Loucy (cell line): ENCODE results near the gene ST3GAL2.

Source experiments
- H2AFZ ChIP-seq: fragments of 200-600 bp; sonication (generic); 2 replicates; pipeline ENCODE4 v1.6.0; 2016; ENCODE audit warnings: antibody characterized with exemption, mild to moderate bottlenecking, low read length, moderate library complexity
- H3F3A ChIP-seq: fragments of 200-600 bp; 2 replicates; pipeline ENCODE4 v1.6.0; 2016; ENCODE audit warnings: antibody characterized with exemption, low read depth, mild to moderate bottlenecking
- H3K27me3 ChIP-seq: fragments of 200-600 bp; sonication (generic); 2 replicates; pipeline ENCODE4 v1.6.1; 2014; ENCODE audit warnings: low read length, mild to moderate bottlenecking; ENCODE audit not compliant: insufficient read depth, poor library complexity, severe bottlenecking
- H3K36me3 ChIP-seq: fragments of 200-600 bp; sonication (generic); 2 replicates; pipeline ENCODE4 v1.6.1; 2016; ENCODE audit warnings: low read length; ENCODE audit not compliant: insufficient read depth
- H3K4me1 ChIP-seq: fragments of 200-600 bp; sonication (generic); 2 replicates; pipeline ENCODE4 v1.5.1; 2014; ENCODE audit warnings: low read length, mild to moderate bottlenecking; ENCODE audit not compliant: insufficient read depth, poor library complexity, severe bottlenecking
- H3K4me2 ChIP-seq: fragments of 200-600 bp; sonication (generic); 2 replicates; pipeline ENCODE4 v1.6.0; 2014; ENCODE audit warnings: antibody characterized with exemption, low read length, low read depth, mild to moderate bottlenecking; ENCODE audit not compliant: poor library complexity, severe bottlenecking
- H3K4me3 ChIP-seq: fragments of 200-600 bp; sonication (generic); 2 replicates; pipeline ENCODE4 v1.5.1; 2014; ENCODE audit warnings: low read length, mild to moderate bottlenecking, mixed read lengths; ENCODE audit not compliant: poor library complexity, severe bottlenecking
- H3K79me2 ChIP-seq: fragments of 200-600 bp; sonication (generic); 2 replicates; pipeline ENCODE4 v1.6.1; 2014; ENCODE audit warnings: low read length; ENCODE audit not compliant: insufficient read depth
- H3K9ac ChIP-seq: fragments of 200-600 bp; sonication (generic); 2 replicates; pipeline ENCODE4 v1.6.0; 2014; ENCODE audit warnings: mild to moderate bottlenecking, low read depth, low read length, moderate library complexity; ENCODE audit not compliant: poor library complexity, severe bottlenecking
- H3K9me2 ChIP-seq: fragments of 200-600 bp; sonication (generic); replicated peaks from 2 replicates; pipeline ENCODE4 v1.6.1; 2016; ENCODE audit warnings: low read depth, low read length, mixed read lengths
- H3K9me3 ChIP-seq: fragments of 200-600 bp; sonication (generic); 2 replicates; pipeline ENCODE4 v1.6.1; 2014; ENCODE audit warnings: mild to moderate bottlenecking, antibody characterized with exemption, low read length, low read depth; ENCODE audit not compliant: insufficient read depth
- H4K20me1 ChIP-seq: fragments of 200-600 bp; sonication (generic); 2 replicates; pipeline ENCODE4 v1.6.0; 2014; ENCODE audit warnings: antibody characterized with exemption, low read length, mild to moderate bottlenecking; ENCODE audit not compliant: insufficient read depth, poor library complexity, severe bottlenecking
- EZH2phosphoT487 ChIP-seq: fragments of 200-600 bp; IDR thresholded peaks from 2 replicates; pipeline ENCODE4 v1.6.1; 2018; ENCODE audit warnings: antibody characterized with exemption, mild to moderate bottlenecking, moderate library complexity, borderline replicate concordance
- TF ChIP-seq, protein P1 (sequence below): fragments of 200-600 bp; sonication (generic); conservative IDR thresholded peaks from 2 replicates; pipeline ENCODE4 v1.5.1; 2014; ENCODE audit warnings: mild to moderate bottlenecking, antibody characterized with exemption, low read length

Gene ST3GAL2

DNA sequence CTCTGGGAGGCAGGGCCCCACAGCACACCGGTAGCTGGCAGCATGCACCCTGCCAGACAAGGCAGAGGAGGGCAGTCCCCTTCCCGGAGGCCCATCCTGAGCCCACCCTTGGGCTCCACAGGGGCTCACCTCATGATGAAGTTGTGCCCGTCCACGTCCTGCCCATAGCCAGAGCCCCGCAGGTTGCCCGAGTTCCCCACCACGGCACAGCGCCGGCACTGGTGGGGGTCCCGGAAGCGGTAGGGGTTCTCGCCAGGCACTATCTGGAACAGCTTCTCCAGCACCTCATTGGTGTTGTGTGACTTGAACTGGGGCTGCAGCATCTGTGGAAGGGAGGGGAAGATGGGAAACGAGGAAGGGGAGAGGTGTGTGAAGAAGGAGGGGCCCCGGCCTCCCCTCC, 44.0 kb downstream of the ST3GAL2 start:
- H3K4me1 ChIP-seq, result no peaks in the 10 kb centered on the region
- no peaks in the 10 kb centered on the region for H3K9me2 ChIP-seq
- H3K79me2 ChIP-seq, result no peaks in the 10 kb centered on the region
- H3K36me3 ChIP-seq, result peaks cover 26% of the 10 kb centered on the region; the same call in 1 of the 2 replicates
- no peak overlapping the region for H3K4me2 ChIP-seq
- H3K9ac ChIP-seq, result no peak overlapping the region
- H4K20me1 ChIP-seq, result no peaks in the 10 kb centered on the region
- no peak overlapping the region for H3K4me3 ChIP-seq
- H2AFZ ChIP-seq, result no peak overlapping the region
- TF ChIP-seq, protein P1, sequence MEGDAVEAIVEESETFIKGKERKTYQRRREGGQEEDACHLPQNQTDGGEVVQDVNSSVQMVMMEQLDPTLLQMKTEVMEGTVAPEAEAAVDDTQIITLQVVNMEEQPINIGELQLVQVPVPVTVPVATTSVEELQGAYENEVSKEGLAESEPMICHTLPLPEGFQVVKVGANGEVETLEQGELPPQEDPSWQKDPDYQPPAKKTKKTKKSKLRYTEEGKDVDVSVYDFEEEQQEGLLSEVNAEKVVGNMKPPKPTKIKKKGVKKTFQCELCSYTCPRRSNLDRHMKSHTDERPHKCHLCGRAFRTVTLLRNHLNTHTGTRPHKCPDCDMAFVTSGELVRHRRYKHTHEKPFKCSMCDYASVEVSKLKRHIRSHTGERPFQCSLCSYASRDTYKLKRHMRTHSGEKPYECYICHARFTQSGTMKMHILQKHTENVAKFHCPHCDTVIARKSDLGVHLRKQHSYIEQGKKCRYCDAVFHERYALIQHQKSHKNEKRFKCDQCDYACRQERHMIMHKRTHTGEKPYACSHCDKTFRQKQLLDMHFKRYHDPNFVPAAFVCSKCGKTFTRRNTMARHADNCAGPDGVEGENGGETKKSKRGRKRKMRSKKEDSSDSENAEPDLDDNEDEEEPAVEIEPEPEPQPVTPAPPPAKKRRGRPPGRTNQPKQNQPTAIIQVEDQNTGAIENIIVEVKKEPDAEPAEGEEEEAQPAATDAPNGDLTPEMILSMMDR, result no peak
- no peak for TF ChIP-seq EZH2phosphoT487
- H3K27me3 ChIP-seq, result no peaks in the 10 kb centered on the region
- H3K9me3 ChIP-seq, result no peaks in the 10 kb centered on the region
- no peaks in the 10 kb centered on the region for H3F3A ChIP-seq

DNA sequence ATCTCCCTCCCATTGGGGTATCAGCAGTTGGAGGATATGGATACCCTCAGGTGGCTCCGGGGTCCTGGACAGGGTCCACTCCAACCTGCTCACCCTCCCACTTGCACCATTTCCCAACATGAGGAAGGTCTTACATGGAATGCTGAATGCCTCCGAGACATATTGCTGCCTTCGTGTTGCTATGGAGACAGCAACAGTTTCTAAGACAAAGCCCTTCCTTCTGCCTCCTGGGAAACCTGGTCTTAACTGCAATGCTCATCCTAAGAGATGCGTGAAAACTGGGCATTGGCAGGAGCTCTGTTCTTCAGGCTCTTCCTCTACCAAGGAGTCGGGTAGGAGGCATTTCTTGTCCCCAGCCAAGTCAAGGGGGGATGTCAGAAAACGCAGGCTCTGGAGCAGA, 45.2 kb downstream of the ST3GAL2 start:
- Histone ChIP-seq H3K9me2 (no peaks in the 10 kb centered on the region), H3K4me3 (no peak overlapping the region), H4K20me1 (no peaks in the 10 kb centered on the region), H3K27me3 (no peaks in the 10 kb centered on the region), H2AFZ (no peak overlapping the region), H3K36me3 (peaks cover 15% of the 10 kb centered on the region; the same call in 1 of the 2 replicates), H3K79me2 (no peaks in the 10 kb centered on the region), H3K4me2 (no peak overlapping the region), H3K9ac (no peak overlapping the region), H3K4me1 (no peaks in the 10 kb centered on the region), H3K9me3 (no peaks in the 10 kb centered on the region), H3F3A (no peaks in the 10 kb centered on the region)
- TF ChIP-seq, protein P1, result no peak
- no peak for TF ChIP-seq EZH2phosphoT487

DNA sequence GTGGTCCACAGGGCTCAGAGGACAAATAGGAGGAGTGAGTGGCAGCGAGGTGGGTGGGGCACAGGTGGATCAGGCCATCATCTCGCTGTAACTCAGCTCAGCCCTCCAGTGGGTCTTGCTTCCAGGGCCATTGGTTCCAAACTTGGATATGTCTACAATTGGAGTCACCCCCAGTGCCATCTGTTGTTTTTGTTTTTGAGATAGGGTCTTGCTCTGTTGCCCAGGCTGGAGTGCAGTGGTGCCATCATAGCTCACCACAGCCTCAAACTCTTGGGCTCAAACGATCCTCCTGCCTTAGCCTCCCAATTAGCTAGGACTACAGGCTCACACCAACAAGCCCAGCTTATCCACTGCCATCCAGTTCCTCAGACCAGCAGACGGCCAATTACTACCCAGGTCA, 46.3 kb downstream of the ST3GAL2 start:
- no peaks in the 10 kb centered on the region for H3K27me3 ChIP-seq

More for the DNA sequence above, 46.3 kb downstream of the ST3GAL2 start:
- Histone ChIP-seq H3K4me2 (no peak overlapping the region), H3K9ac (no peak overlapping the region), H3K9me3 (no peaks in the 10 kb centered on the region), H3K4me1 (no peaks in the 10 kb centered on the region), H3K79me2 (no peaks in the 10 kb centered on the region), H2AFZ (no peak overlapping the region), H3K9me2 (no peaks in the 10 kb centered on the region), H4K20me1 (no peaks in the 10 kb centered on the region), H3K36me3 (peaks cover 12% of the 10 kb centered on the region; the same call in 1 of the 2 replicates), H3F3A (no peaks in the 10 kb centered on the region), H3K4me3 (no peak overlapping the region)
- TF ChIP-seq, protein P1, result no peak
- no peak for TF ChIP-seq EZH2phosphoT487
